PC-9 (cell line): ENCODE measurements around the gene PDE10A.

Source experiments
- CTCF ChIP-seq: fragments of 200-600 bp; sonication (generic); conservative IDR thresholded peaks from 2 replicates; pipeline ENCODE4 v1.6.1; 2017; ENCODE audit warnings: mixed run types, antibody characterized with exemption, mild to moderate bottlenecking, moderate library complexity
- EZH2 ChIP-seq: fragments of 200-600 bp; sonication (generic); IDR thresholded peaks from 2 replicates; pipeline ENCODE4 v1.8.0; 2017; ENCODE audit warnings: antibody characterized with exemption, low read depth

DNA sequence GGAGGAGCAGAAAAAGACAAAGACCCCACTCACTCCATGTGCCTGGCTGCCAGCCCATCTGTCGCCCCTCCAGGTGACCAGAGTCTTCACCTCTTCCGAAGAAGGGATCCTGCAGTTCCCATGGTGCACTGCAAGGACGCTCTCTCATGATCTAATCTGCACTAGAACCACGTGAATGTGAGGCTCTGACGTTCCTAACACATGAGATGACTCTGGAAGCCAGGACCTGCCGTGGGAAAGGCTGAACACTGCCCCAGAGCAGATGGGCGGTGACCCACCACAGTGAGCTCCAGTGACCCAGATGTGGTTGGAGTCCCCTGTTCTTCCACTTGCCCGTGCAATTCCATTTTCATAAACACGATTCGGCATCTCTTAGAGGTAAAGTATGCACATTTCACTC is 39.6 kb upstream of the PDE10A start:
- TF ChIP-seq CTCF (no peak), EZH2 (no peak)
